Measurements from ENCODE around the gene ADAM12. TPM values are rescaled to one million over a fixed set of nuclear protein-coding genes. Genes with fewer than 3 reads are reported as not detected.

Gene ADAM12
- total RNA-seq, 1 donor from 2014 or later = 18.4 TPM

- no peak for DNase-seq
- Mint-ChIP-seq H3K27me3 (ENCODE audit: unreplicated experiment) (no peaks in the 10 kb centered on the region), H3K4me3 (ENCODE audit: unreplicated experiment) (no peak overlapping the region), H3K9me3 (ENCODE audit: unreplicated experiment) (no peaks in the 10 kb centered on the region), H3K36me3 (ENCODE audit: unreplicated experiment) (peaks cover 1% of the 10 kb centered on the region), H3K4me1 (ENCODE audit: low read depth, unreplicated experiment) (no peaks in the 10 kb centered on the region), H3K27ac (ENCODE audit: unreplicated experiment) (no peak overlapping the region)
- TF ChIP-seq CTCF (IDR thresholded peaks at IDR 0.05; ENCODE audit: partially characterized antibody, unreplicated experiment) = no peak
Measured at GRCh38 chr10:125967533-125967932, 420.7 kb downstream of the ADAM12 start.

GRCh38 chr10:125964558-125964957 lies 423.7 kb downstream of the ADAM12 start:
- no peaks in the 10 kb centered on the region for H3K36me3 Mint-ChIP-seq (ENCODE audit: unreplicated experiment)
- no peak for TF ChIP-seq CTCF (IDR thresholded peaks at IDR 0.05; ENCODE audit: partially characterized antibody, unreplicated experiment)
- no peaks in the 10 kb centered on the region for H3K27me3 Mint-ChIP-seq (ENCODE audit: unreplicated experiment)
- H3K9me3 Mint-ChIP-seq (ENCODE audit: unreplicated experiment) = no peaks in the 10 kb centered on the region
- H3K4me1 Mint-ChIP-seq (ENCODE audit: low read depth, unreplicated experiment) = no peaks in the 10 kb centered on the region
- no peak for DNase-seq
- no peak overlapping the region for H3K27ac Mint-ChIP-seq (ENCODE audit: unreplicated experiment)
- no peak overlapping the region for H3K4me3 Mint-ChIP-seq (ENCODE audit: unreplicated experiment)

Data from glutamatergic neuron (in vitro differentiated cells).